Measurements from ENCODE around the gene BCAR3. TPM values are rescaled to one million over a fixed set of nuclear protein-coding genes. Genes with fewer than 3 reads are reported as not detected.

The BCAR3 gene
- total RNA-seq, 3 donors from 2014 or later (not counting 1 experiment from before 2014, with no cell fraction given): 0.52 to 6.5 (median 2.4) TPM

DNA sequence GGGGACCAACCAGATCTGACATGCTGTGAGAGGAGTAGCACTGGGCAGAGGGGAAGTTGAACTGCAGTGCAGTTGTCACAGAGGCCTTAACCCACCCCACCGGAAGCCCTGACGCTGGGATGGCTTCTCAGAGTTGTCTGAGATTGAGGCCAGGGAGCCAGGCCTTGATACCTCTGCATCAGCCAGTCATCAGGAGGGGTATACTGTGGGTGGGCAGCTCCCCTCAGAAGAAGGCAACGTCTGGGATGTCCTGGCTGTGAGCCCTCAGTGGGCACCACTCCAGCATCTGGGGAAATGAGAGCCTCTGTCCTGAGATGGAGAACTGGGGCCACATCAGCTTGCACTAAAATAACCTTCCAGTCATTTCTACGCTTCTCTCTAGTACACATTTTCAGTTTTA is 47.9 kb upstream of the BCAR3 start:
- DNase-seq: no peak
- WGBS (ENCODE audit: insufficient coverage): 83% methylated on average over 3 of the region's 4 CpGs
- Histone ChIP-seq H3K27me3 (ENCODE audit: control insufficient read depth, insufficient read depth, low read length) (no peaks in the 10 kb centered on the region), H3K27ac (ENCODE audit: low read length) (no peak overlapping the region), H3K4me3 (ENCODE audit: low read length) (no peak overlapping the region), H3K36me3 (ENCODE audit: control insufficient read depth, insufficient read depth, low read length) (no peaks in the 10 kb centered on the region), H3K9me3 (ENCODE audit: control insufficient read depth, insufficient read depth, low read length) (no peaks in the 10 kb centered on the region), H3K4me1 (ENCODE audit: control insufficient read depth, insufficient read depth, low read length) (no peaks in the 10 kb centered on the region)
- intact Hi-C loops (cut with micrococcal nuclease): no loop called here
- Mint-ChIP-seq H3K9me3 (no peaks in the 10 kb centered on the region), H3K27me3 (ENCODE audit: low read depth in 2 of 2) (no peaks in the 10 kb centered on the region), H3K27ac (no peak overlapping the region), H3K36me3 (no peaks in the 10 kb centered on the region), H3K4me1 (peaks cover 0 to 9% of the 10 kb centered on the region in 2 donors), H3K4me3 (no peak overlapping the region)
- TF ChIP-seq, protein P1, sequence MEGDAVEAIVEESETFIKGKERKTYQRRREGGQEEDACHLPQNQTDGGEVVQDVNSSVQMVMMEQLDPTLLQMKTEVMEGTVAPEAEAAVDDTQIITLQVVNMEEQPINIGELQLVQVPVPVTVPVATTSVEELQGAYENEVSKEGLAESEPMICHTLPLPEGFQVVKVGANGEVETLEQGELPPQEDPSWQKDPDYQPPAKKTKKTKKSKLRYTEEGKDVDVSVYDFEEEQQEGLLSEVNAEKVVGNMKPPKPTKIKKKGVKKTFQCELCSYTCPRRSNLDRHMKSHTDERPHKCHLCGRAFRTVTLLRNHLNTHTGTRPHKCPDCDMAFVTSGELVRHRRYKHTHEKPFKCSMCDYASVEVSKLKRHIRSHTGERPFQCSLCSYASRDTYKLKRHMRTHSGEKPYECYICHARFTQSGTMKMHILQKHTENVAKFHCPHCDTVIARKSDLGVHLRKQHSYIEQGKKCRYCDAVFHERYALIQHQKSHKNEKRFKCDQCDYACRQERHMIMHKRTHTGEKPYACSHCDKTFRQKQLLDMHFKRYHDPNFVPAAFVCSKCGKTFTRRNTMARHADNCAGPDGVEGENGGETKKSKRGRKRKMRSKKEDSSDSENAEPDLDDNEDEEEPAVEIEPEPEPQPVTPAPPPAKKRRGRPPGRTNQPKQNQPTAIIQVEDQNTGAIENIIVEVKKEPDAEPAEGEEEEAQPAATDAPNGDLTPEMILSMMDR (IDR thresholded peaks at IDR 0.05): no peak
- no peak for ATAC-seq

DNA sequence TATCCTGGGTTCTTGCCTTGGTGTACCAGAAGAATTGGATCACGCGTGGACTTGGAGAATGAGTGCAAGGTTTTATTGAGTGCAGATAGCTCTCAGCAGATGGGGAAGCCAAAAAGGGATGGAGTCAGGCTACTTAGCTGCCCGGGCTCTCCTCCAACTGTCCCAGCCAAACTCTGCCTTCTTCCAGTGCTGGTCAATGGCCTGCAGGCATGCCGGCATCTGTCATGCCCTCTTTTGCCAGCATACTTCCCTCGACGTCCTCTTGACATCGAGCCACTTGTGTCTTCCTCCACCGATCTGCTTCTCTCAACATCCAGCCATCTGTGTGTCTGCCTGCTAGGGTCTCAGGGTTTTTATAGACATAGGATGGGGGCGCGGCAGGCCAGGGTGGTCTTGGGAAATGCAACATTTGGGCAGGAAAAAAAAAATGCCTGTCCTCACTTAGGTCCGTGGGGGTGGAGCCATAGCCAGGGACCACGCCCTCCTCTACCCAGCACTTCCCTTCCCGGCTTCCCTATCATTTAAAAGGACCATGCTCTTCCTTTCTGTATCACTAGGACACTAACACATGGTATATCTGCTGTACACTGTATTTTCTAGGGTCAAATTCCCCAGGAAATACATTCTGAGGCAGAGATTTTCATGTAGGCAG is 47.0 kb upstream of the BCAR3 start:
- Mint-ChIP-seq H3K4me1 (peaks cover 0 to 9% of the 10 kb centered on the region in 2 donors), H3K27me3 (ENCODE audit: low read depth in 2 of 2) (no peaks in the 10 kb centered on the region), H3K27ac (no peak overlapping the region), H3K4me3 (no peak overlapping the region), H3K9me3 (no peaks in the 10 kb centered on the region), H3K36me3 (no peaks in the 10 kb centered on the region)
- Histone ChIP-seq H3K27me3 (ENCODE audit: control insufficient read depth, insufficient read depth, low read length) (no peaks in the 10 kb centered on the region), H3K4me3 (ENCODE audit: low read length) (no peak overlapping the region), H3K9me3 (ENCODE audit: control insufficient read depth, insufficient read depth, low read length) (no peaks in the 10 kb centered on the region), H3K27ac (ENCODE audit: low read length) (no peak overlapping the region), H3K36me3 (ENCODE audit: control insufficient read depth, insufficient read depth, low read length) (no peaks in the 10 kb centered on the region), H3K4me1 (ENCODE audit: control insufficient read depth, insufficient read depth, low read length) (no peaks in the 10 kb centered on the region)
- intact Hi-C loops (cut with micrococcal nuclease): no loop called here
- ATAC-seq (no peak), DNase-seq (no peak)
- TF ChIP-seq, protein P1 (IDR thresholded peaks at IDR 0.05): no peak
- 95% methylated on average over 13 of the region's 13 CpGs for WGBS (ENCODE audit: insufficient coverage)

DNA sequence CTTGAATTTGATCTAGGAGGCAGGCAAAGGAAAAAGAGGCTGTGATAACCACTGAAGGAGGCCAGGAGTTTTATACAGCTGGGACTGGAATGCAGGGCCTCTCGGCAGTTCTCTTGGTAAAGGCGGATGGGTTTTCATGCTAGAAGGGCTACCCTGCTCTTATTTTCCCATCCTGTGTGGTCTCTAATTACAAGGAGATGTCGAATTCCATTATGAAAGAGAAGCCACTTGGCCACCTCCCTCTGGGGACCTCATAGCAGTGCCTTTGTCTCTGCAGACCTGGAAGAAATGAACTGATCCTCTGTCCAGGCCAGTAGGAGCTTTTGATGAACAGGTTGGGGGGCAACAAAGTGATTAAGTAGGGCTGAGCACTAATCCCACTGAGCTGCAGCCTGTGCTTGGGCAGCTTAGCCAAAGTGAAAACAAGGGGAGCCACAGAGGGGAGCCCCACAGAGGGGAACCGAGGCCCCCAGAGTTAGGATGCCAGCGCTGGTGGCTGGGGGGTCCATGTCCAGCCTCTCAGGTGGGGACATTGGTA is 42.2 kb upstream of the BCAR3 start:
- WGBS (ENCODE audit: insufficient coverage): 93% methylated on average over 5 of the region's 5 CpGs
- intact Hi-C loops (cut with micrococcal nuclease): no loop called here
- H3K27me3 ChIP-seq (ENCODE audit: control insufficient read depth, insufficient read depth, low read length): no peaks in the 10 kb centered on the region

More for the DNA sequence above, 42.2 kb upstream of the BCAR3 start:
- no peaks in the 10 kb centered on the region for H3K36me3 ChIP-seq (ENCODE audit: control insufficient read depth, insufficient read depth, low read length)
- H3K4me1 ChIP-seq (ENCODE audit: control insufficient read depth, insufficient read depth, low read length): no peaks in the 10 kb centered on the region
- Mint-ChIP-seq H3K36me3 (no peaks in the 10 kb centered on the region), H3K27me3 (ENCODE audit: low read depth in 2 of 2) (no peaks in the 10 kb centered on the region), H3K27ac (no peak overlapping the region), H3K4me3 (no peak overlapping the region), H3K4me1 (peaks cover 0 to 9% of the 10 kb centered on the region in 2 donors), H3K9me3 (no peaks in the 10 kb centered on the region)
- no peak overlapping the region for H3K27ac ChIP-seq (ENCODE audit: low read length)
- DNase-seq (no peak), ATAC-seq (no peak)
- H3K4me3 ChIP-seq (ENCODE audit: low read length): no peak overlapping the region
- no peaks in the 10 kb centered on the region for H3K9me3 ChIP-seq (ENCODE audit: control insufficient read depth, insufficient read depth, low read length)
- TF ChIP-seq, protein P1 (IDR thresholded peaks at IDR 0.05): no peak

Data from natural killer cell (primary cell).